LNCAP (cell line): Measurements from ENCODE around the gene HPDL.

Experiments
- CTCF ChIP-seq: fragments of 450-650 bp; IDR thresholded peaks from 2 replicates; pipeline ENCODE4 v1.5.1; 2017; ENCODE audit warnings: mild to moderate bottlenecking

The HPDL gene

DNA sequence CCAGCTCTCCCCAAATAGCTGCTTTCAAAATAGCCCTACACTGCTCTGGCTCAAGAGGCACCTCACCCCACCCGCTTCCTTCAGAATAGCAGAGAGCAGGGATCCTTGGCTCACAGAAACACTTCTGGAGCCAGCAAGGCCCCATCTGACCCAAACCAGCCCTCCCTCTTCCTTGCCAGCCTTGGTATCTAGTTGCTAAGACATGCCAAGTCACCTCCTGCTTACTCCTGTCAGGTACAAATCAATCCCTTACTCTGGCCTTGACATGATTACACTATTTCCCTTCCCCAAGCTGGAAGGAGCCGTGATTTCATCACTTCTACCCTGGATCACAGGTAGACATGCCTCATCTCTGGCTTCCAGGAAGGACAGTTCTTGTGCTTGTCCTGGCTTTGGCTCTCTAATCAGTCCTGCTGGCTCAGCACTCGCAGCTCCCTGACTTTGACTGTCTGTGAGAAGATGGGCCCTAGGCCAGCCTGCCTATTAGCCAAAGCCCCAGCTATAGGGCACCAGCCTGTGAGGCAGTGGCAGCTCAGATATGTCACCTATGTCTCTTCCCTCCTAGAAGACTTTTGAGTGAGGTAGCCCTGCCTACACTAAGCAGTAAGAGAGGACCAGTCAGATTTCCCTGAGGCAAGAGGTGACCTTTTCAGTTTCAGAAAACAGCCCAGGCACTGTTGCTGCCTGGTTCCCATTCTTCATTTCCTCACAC is 22.4 kb downstream of the HPDL start:
- no peak for TF ChIP-seq CTCF

GRCh38 chr1:45351508-45351907 is 24.8 kb downstream of the HPDL start:
- TF ChIP-seq CTCF = no peak

GRCh38 chr1:45353685-45354084 is 27.0 kb downstream of the HPDL start:
- TF ChIP-seq CTCF = no peak

- TF ChIP-seq CTCF = no peak
These were observed 28.1 kb downstream of the HPDL start for GRCh38 chr1:45354838-45355237.

- TF ChIP-seq CTCF = no peak
These were observed 29.0 kb downstream of the HPDL start for GRCh38 chr1:45355683-45356082.

DNA sequence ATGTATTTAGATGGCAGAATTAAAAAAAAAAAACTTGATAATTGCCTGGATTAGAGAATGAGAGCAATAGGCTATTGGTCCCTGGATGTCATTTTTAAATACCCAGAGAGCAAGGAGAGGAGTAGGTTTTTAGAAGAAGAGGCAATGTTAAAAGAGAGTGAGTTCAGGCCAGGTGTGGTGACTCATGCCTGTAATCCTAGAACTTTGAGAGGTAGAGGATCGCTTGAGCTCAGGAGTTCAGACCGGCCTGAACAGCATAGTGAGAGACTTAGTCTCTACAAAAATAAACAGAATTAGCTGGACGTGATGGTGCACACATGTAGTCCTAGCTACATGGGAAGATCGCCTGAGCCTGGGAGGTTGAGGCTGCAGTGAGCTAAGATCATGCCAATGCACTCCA is 29.5 kb downstream of the HPDL start:
- no peak for TF ChIP-seq CTCF

DNA sequence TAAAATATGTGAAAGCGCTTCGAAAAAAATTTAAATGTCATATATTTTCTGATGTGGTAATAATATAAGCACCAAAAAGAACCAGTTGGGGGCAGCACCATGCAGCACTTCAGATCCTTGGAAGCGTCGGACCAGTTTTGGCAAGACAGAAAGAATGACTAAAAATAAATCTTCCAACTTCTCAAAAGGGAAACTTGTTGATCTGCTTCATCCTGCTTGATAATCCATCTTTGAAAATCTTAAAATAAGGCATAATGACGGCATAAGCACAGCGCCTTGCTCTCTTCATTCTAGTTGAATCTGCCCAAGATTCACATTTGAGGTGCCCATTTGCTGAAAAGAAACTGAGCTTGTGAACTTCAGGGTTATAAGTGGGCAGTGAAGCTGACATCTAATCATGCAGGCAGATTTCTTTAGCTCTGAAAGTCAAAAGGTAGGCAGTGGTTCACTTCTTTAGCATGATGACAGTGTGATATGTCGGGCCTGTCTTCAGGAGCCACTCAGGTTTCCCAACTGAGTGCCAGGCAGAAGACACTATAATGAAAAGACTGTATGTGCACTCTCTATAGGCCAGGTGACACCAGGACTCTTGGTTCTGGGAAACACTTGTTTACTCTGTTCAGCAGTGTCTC is 33.3 kb downstream of the HPDL start:
- TF ChIP-seq CTCF = peak; percentile 67
